ENCODE data around the gene COPZ1.
"Not testable (repeated sequence)": the region's sequence is repeated elsewhere in the genome, so short reads cannot be mapped to it uniquely, and the experiment has no call there.

COPZ1 gene

DNA sequence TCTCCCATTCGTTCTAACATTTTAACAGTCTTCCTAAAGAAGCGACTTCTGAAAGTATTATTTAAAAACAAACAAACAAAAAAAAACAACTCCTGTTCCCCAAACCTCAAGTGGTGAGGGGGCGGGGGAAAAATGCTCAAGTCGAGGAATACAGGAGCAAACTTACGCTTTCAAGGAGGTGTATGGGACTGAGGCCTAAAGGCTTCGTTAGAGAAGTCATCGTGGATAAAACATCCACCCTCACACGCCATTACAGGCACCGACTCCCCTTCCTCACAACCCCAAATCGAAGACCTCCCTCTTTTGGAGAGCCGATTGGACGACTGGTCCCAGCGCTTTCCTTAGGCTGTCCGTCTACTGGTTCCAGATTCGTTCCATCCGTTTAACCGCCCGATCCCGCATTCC, 45.7 kb upstream of the COPZ1 start:
- Histone ChIP-seq H3K9ac (ENCODE audit: low read depth, low read length, poor library complexity, severe bottlenecking) (peak overlapping the region; percentile 93), H3K4me1 (ENCODE audit: insufficient read depth, low read length, poor library complexity, severe bottlenecking) (peaks cover 48% of the 10 kb centered on the region), H3K79me2 (ENCODE audit: insufficient read depth, low read length) (peaks cover 91% of the 10 kb centered on the region), H2AFZ (ENCODE audit: low read length) (no peak overlapping the region), H3K9me2 (replicated peaks; ENCODE audit: low read depth, low read length) (no peaks in the 10 kb centered on the region), H3K4me2 (ENCODE audit: low read depth, low read length, poor library complexity, severe bottlenecking) (peak overlapping the region; percentile 99), H4K20me1 (ENCODE audit: insufficient read depth, low read length, poor library complexity, severe bottlenecking) (peaks cover 78% of the 10 kb centered on the region), H3K4me3 (ENCODE audit: low read length, poor library complexity, severe bottlenecking) (peak overlapping the region; percentile 76), H3K27me3 (ENCODE audit: insufficient read depth, low read length, poor library complexity, severe bottlenecking) (peaks cover 21% of the 10 kb centered on the region), H3F3A (ENCODE audit: low read depth) (no peaks in the 10 kb centered on the region), H3K9me3 (ENCODE audit: insufficient read depth, low read depth, low read length) (no peaks in the 10 kb centered on the region), H3K36me3 (ENCODE audit: insufficient read depth, low read length) (peaks cover 39% of the 10 kb centered on the region)
- TF ChIP-seq EZH2phosphoT487 (IDR thresholded peaks at IDR 0.05; ENCODE audit: borderline replicate concordance), result no peak
- TF ChIP-seq, protein P1, sequence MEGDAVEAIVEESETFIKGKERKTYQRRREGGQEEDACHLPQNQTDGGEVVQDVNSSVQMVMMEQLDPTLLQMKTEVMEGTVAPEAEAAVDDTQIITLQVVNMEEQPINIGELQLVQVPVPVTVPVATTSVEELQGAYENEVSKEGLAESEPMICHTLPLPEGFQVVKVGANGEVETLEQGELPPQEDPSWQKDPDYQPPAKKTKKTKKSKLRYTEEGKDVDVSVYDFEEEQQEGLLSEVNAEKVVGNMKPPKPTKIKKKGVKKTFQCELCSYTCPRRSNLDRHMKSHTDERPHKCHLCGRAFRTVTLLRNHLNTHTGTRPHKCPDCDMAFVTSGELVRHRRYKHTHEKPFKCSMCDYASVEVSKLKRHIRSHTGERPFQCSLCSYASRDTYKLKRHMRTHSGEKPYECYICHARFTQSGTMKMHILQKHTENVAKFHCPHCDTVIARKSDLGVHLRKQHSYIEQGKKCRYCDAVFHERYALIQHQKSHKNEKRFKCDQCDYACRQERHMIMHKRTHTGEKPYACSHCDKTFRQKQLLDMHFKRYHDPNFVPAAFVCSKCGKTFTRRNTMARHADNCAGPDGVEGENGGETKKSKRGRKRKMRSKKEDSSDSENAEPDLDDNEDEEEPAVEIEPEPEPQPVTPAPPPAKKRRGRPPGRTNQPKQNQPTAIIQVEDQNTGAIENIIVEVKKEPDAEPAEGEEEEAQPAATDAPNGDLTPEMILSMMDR (conservative IDR thresholded peaks at IDR 0.05; ENCODE audit: low read length), result no peak

DNA sequence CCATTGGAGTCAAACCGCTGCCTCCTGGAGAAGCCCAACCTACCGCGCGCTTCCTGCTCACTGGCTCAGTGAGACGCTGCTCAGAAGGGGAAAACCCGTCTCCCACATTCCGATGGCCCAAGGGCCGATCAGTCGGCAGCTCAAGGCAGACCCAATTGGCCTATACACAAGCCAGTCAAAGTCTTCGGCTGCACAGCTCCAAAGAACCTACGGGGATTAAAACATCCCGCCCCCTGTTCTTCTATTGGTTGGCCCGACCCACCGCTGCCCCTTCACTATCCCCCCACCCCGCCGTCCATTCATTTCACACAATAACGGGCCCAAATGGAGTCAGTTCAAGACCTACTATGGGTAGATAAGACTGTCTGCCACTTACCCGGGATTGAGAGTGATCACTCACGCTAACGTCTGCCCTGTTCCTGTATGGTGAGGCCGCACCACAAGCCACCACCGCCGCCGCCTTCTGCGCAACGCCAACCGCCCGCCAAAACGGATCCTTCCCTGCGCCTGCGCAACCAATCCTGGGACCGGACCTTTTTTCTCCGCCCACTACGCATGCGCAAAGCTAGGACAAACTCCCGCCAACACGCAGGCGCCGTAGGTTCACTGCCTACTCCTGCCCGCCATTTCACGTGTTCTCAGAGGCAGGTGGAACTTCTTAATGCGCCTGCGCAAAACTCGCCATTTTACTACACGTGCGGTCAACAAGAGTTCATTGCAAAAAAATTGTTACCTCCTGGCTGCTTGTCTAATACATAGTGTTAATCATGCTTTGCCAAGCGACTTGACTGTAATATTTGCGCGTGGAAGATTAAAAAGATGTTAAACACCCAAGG, 45.1 kb upstream of the COPZ1 start, which contains the start of gene CBX5:
TSS of gene CBX5 (minus strand) at position 491 of the 836 bp plus-strand sequence. CDS start 22,472 bp downstream, outside the sequence.
- Histone ChIP-seq H3K9me2 (replicated peaks; ENCODE audit: low read depth, low read length) (no peaks in the 10 kb centered on the region), H3K9ac (ENCODE audit: low read depth, low read length, poor library complexity, severe bottlenecking) (peak within 1 kb of the TSS; percentile 93), H3K4me3 (ENCODE audit: low read length, poor library complexity, severe bottlenecking) (peak within 1 kb of the TSS; percentile 76), H3F3A (ENCODE audit: low read depth) (no peaks in the 10 kb centered on the region), H3K4me1 (ENCODE audit: insufficient read depth, low read length, poor library complexity, severe bottlenecking) (peaks cover 46% of the 10 kb centered on the region), H3K79me2 (ENCODE audit: insufficient read depth, low read length) (peaks cover 91% of the 10 kb centered on the region), H4K20me1 (ENCODE audit: insufficient read depth, low read length, poor library complexity, severe bottlenecking) (peaks cover 77% of the 10 kb centered on the region), H3K4me2 (ENCODE audit: low read depth, low read length, poor library complexity, severe bottlenecking) (peak within 1 kb of the TSS; percentile 99), H2AFZ (ENCODE audit: low read length) (peak within 1 kb of the TSS; percentile 40), H3K27me3 (ENCODE audit: insufficient read depth, low read length, poor library complexity, severe bottlenecking) (peaks cover 21% of the 10 kb centered on the region), H3K36me3 (ENCODE audit: insufficient read depth, low read length) (peaks cover 43% of the 10 kb centered on the region), H3K9me3 (ENCODE audit: insufficient read depth, low read depth, low read length) (no peaks in the 10 kb centered on the region)
- TF ChIP-seq EZH2phosphoT487 (IDR thresholded peaks at IDR 0.05; ENCODE audit: borderline replicate concordance), result no peak
- TF ChIP-seq, protein P1 (conservative IDR thresholded peaks at IDR 0.05; ENCODE audit: low read length), result no peak

- 0 out of 2 replicates have a peak, but pooled peaks cover 3% of the 10 kb centered on the region for H3F3A ChIP-seq (ENCODE audit: low read depth)
Measured at GRCh38 chr12:54280468-54281260, 44.3 kb upstream of the COPZ1 start, which contains the start of gene HNRNPA1. HNRNPA1 (plus strand) TSS chr12:54280726; CDS start chr12:54280808, 82 bp downstream.

DNA sequence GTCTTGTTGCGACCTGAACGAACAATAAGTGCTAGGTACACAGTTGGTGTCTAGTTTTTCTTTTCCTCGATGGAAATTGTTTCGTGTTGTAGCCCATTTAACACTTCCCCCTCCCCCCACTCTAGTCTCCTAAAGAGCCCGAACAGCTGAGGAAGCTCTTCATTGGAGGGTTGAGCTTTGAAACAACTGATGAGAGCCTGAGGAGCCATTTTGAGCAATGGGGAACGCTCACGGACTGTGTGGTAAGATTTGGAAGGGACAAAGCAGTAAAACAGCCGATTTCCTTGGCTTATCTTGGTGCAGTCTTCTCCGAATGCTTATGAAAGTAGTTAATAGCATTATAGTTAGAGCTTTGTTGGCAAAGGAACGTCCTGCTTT, 43.7 kb upstream of the COPZ1 start:
- not testable (repeated sequence) for H3K9me3 ChIP-seq (ENCODE audit: insufficient read depth, low read depth, low read length); H3K9me2 ChIP-seq (replicated peaks; ENCODE audit: low read depth, low read length); H3F3A ChIP-seq (ENCODE audit: low read depth); H2AFZ ChIP-seq (ENCODE audit: low read length)
- peak overlapping the region; percentile 93 for H3K9ac ChIP-seq (ENCODE audit: low read depth, low read length, poor library complexity, severe bottlenecking)
- H3K79me2 ChIP-seq (ENCODE audit: insufficient read depth, low read length), result peaks cover 91% of the 10 kb centered on the region
- H3K4me1 ChIP-seq (ENCODE audit: insufficient read depth, low read length, poor library complexity, severe bottlenecking), result peaks cover 48% of the 10 kb centered on the region
- peak overlapping the region; percentile 96 for H3K4me2 ChIP-seq (ENCODE audit: low read depth, low read length, poor library complexity, severe bottlenecking)
- H3K27me3 ChIP-seq (ENCODE audit: insufficient read depth, low read length, poor library complexity, severe bottlenecking), result peaks cover 21% of the 10 kb centered on the region
- peak overlapping the region; percentile 76 for H3K4me3 ChIP-seq (ENCODE audit: low read length, poor library complexity, severe bottlenecking)
- peaks cover 57% of the 10 kb centered on the region for H3K36me3 ChIP-seq (ENCODE audit: insufficient read depth, low read length)
- peaks cover 80% of the 10 kb centered on the region for H4K20me1 ChIP-seq (ENCODE audit: insufficient read depth, low read length, poor library complexity, severe bottlenecking)

More at GRCh38 chr12:54280468-54281260, 44.3 kb upstream of the COPZ1 start, which contains the start of gene HNRNPA1:
- H3K79me2 ChIP-seq (ENCODE audit: insufficient read depth, low read length), result peaks cover 91% of the 10 kb centered on the region
- peaks cover 51% of the 10 kb centered on the region for H3K36me3 ChIP-seq (ENCODE audit: insufficient read depth, low read length)
- peak within 1 kb of the TSS; percentile 76 for H3K4me3 ChIP-seq (ENCODE audit: low read length, poor library complexity, severe bottlenecking)
- H3K9ac ChIP-seq (ENCODE audit: low read depth, low read length, poor library complexity, severe bottlenecking), result peak within 1 kb of the TSS; percentile 93
- peaks cover 49% of the 10 kb centered on the region for H3K4me1 ChIP-seq (ENCODE audit: insufficient read depth, low read length, poor library complexity, severe bottlenecking)
- no peak for TF ChIP-seq EZH2phosphoT487 (IDR thresholded peaks at IDR 0.05; ENCODE audit: borderline replicate concordance)
- TF ChIP-seq, protein P1 (conservative IDR thresholded peaks at IDR 0.05; ENCODE audit: low read length), result no peak
- H3K9me3 ChIP-seq (ENCODE audit: insufficient read depth, low read depth, low read length), result no peaks in the 10 kb centered on the region
- H3K4me2 ChIP-seq (ENCODE audit: low read depth, low read length, poor library complexity, severe bottlenecking), result peak within 1 kb of the TSS; percentile 99
- peaks cover 21% of the 10 kb centered on the region for H3K27me3 ChIP-seq (ENCODE audit: insufficient read depth, low read length, poor library complexity, severe bottlenecking)
- H3K9me2 ChIP-seq (replicated peaks; ENCODE audit: low read depth, low read length), result no peaks in the 10 kb centered on the region
- peak within 1 kb of the TSS; percentile 40 for H2AFZ ChIP-seq (ENCODE audit: low read length)
- H4K20me1 ChIP-seq (ENCODE audit: insufficient read depth, low read length, poor library complexity, severe bottlenecking), result peaks cover 79% of the 10 kb centered on the region

All from Loucy (cell line).